H1 (cell line): ENCODE results near the gene ACAD9. TPM values are rescaled to one million over a fixed set of nuclear protein-coding genes. Genes with fewer than 3 reads are reported as not detected.

Source experiments
- CTCF ChIA-PET: fragments of 300-600 bp; sonication (Branson Sonifier 250); formaldehyde crosslinking; loops from one replicate; lab custom pipeline; 2021; ENCODE audit not compliant: partially characterized antibody; lab: Charles Lee
- POLR2A ChIA-PET: fragments of 300-600 bp; sonication (Branson Sonifier 250); formaldehyde crosslinking; loops from one replicate; lab custom pipeline; 2021; ENCODE audit warnings: inconsistent platforms; ENCODE audit not compliant: partially characterized antibody; lab: Charles Lee
- DNase-seq, 2 experiments: peaks; one replicate each; pipeline versions ENCODE4 v3.0.0 to v3.0.0-alpha.2; 2010 to 2022; ENCODE audit warnings: low spot score in 2 of 2, low read depth in 1 of 2, mixed read lengths in 1 of 2
- FAIRE-seq: peaks from 2 replicates; lab custom pipeline; 2011; peaks lifted over from hg19 to GRCh38; lab: Jason Lieb, UNC
- H2AFZ ChIP-seq: 2 replicates; pipeline ENCODE4 v1.8.1; 2012; ENCODE audit warnings: low read length, inconsistent platforms
- H2AK5ac ChIP-seq: 2 replicates; pipeline ENCODE4 v1.6.1; 2013; ENCODE audit warnings: low read depth, low read length
- H2BK120ac ChIP-seq: replicated peaks from 2 replicates; pipeline ENCODE3; 2013; ENCODE audit warnings: low read depth, low read length, inconsistent platforms
- H2BK12ac ChIP-seq: 2 replicates; pipeline ENCODE4 v1.6.1; 2013; ENCODE audit warnings: low read depth, low read length
- H2BK15ac ChIP-seq: 2 replicates; pipeline ENCODE4 v1.6.1; 2013; ENCODE audit warnings: low read length
- H2BK20ac ChIP-seq: 2 replicates; pipeline ENCODE4 v1.6.1; 2013; ENCODE audit warnings: low read length
- H2BK5ac ChIP-seq: 2 replicates; pipeline ENCODE4 v1.6.1; 2013; ENCODE audit warnings: low read depth, low read length
- H3K14ac ChIP-seq: 2 replicates; pipeline ENCODE4 v1.6.1; 2013; ENCODE audit warnings: inconsistent platforms; ENCODE audit not compliant: insufficient read length
- H3K18ac ChIP-seq: 2 replicates; pipeline ENCODE4 v1.6.1; 2013; ENCODE audit warnings: low read length; ENCODE audit errors: extremely low read depth
- H3K23ac ChIP-seq: 2 replicates; pipeline ENCODE4 v1.6.1; 2013; ENCODE audit warnings: inconsistent platforms; ENCODE audit not compliant: insufficient read length
- H3K23me2 ChIP-seq: 2 replicates; pipeline ENCODE4 v1.6.1; 2013; ENCODE audit warnings: low read depth, low read length
- H3K27ac ChIP-seq: 2 replicates; pipeline ENCODE4 v1.6.1; 2011; ENCODE audit warnings: low read depth, low read length, inconsistent platforms
- H3K27me3 ChIP-seq, 4 experiments: replicated peaks in 1 of 4; 1 replicate in 1 of 4; 2 replicates in 3 of 4; pipeline versions ENCODE4 v1.6.1 to v1.8.1; 2011 to 2013; ENCODE audit warnings: low read length in 3 of 4, mild to moderate bottlenecking in 3 of 4, inconsistent platforms in 2 of 4, mixed read lengths in 2 of 4, moderate library complexity in 1 of 4; ENCODE audit not compliant: control insufficient read depth in 3 of 4, insufficient read depth in 3 of 4; ENCODE audit errors: extremely low read depth in 1 of 4
- H3K36me3 ChIP-seq, 4 experiments: 2 replicates each; pipeline versions ENCODE4 v1.6.1 to v1.8.1; 2011 to 2013; ENCODE audit warnings: mild to moderate bottlenecking in 4 of 4, low read length in 3 of 4, moderate library complexity in 2 of 4, control low read depth in 1 of 4, inconsistent platforms in 1 of 4; ENCODE audit not compliant: insufficient read depth in 4 of 4, control insufficient read depth in 2 of 4
- H3K4ac ChIP-seq: replicated peaks from 2 replicates; pipeline ENCODE3; 2013; ENCODE audit warnings: low read length, low read depth, mixed read lengths, inconsistent platforms; ENCODE audit not compliant: insufficient read length
- H3K4me1 ChIP-seq, 4 experiments: replicated peaks in 1 of 4; 1 replicate in 1 of 4; 2 replicates in 3 of 4; pipeline versions ENCODE4 v1.6.1 to v1.8.1; 2011 to 2013; ENCODE audit warnings: low read length in 3 of 4, inconsistent platforms in 2 of 4, mixed read lengths in 1 of 4; ENCODE audit not compliant: insufficient read depth in 4 of 4, control insufficient read depth in 3 of 4
- H3K4me2 ChIP-seq, 2 experiments: 2 replicates each; pipeline versions ENCODE4 v1.6.1 to v1.8.1; 2011 to 2013; ENCODE audit warnings: low read depth in 2 of 2, low read length in 2 of 2, control low read depth in 1 of 2, inconsistent platforms in 1 of 2, mild to moderate bottlenecking in 1 of 2; ENCODE audit not compliant: insufficient read depth in 1 of 2
- H3K4me3 ChIP-seq, 4 experiments: fragments of 200-600, 300-600 bp in 1 of 4; sonication (generic), shearing (Covaris generic), sonication (Bioruptor Twin) in 1 of 4; 2 replicates each; pipeline versions ENCODE4 v1.5.1 to v1.8.1; 2011 to 2016; ENCODE audit warnings: low read length in 4 of 4, low read depth in 3 of 4, control low read depth in 2 of 4, inconsistent platforms in 2 of 4, mild to moderate bottlenecking in 2 of 4, mixed read lengths in 1 of 4, moderate library complexity in 1 of 4; ENCODE audit not compliant: insufficient read depth in 2 of 4; ENCODE audit errors: extremely low read depth in 1 of 4
- H3K56ac ChIP-seq: replicated peaks from 2 replicates; pipeline ENCODE3; 2013; ENCODE audit warnings: low read depth, mild to moderate bottlenecking, mixed read lengths, low read length, inconsistent platforms; ENCODE audit not compliant: insufficient read length
- H3K79me1 ChIP-seq: 2 replicates; pipeline ENCODE4 v1.6.1; 2013; ENCODE audit warnings: low read depth, low read length, control low read depth
- H3K79me2 ChIP-seq, 2 experiments: 2 replicates each; pipeline versions ENCODE4 v1.6.1 to v1.8.1; 2012 to 2013; ENCODE audit warnings: low read length in 2 of 2, mild to moderate bottlenecking in 2 of 2, inconsistent platforms in 1 of 2; ENCODE audit not compliant: insufficient read depth in 2 of 2, control insufficient read depth in 1 of 2
- H3K9ac ChIP-seq, 4 experiments: replicated peaks in 1 of 4; 1 replicate in 1 of 4; 2 replicates in 3 of 4; pipeline versions ENCODE4 v1.6.1 to v1.8.1; 2011 to 2013; ENCODE audit warnings: low read depth in 3 of 4, low read length in 3 of 4, control low read depth in 2 of 4, mild to moderate bottlenecking in 2 of 4, moderate library complexity in 2 of 4, inconsistent platforms in 1 of 4; ENCODE audit errors: extremely low read depth in 1 of 4
- H3K9me3 ChIP-seq, 2 experiments: 2 replicates each; pipeline versions ENCODE4 v1.6.1 to v1.8.1; 2012 to 2013; ENCODE audit warnings: mild to moderate bottlenecking in 2 of 2, moderate library complexity in 2 of 2, control low read depth in 1 of 2, inconsistent platforms in 1 of 2, low read depth in 1 of 2, low read length in 1 of 2, mixed read lengths in 1 of 2; ENCODE audit not compliant: insufficient read depth in 2 of 2
- H4K20me1 ChIP-seq, 2 experiments: replicated peaks in 1 of 2; 2 replicates each; pipeline versions ENCODE3 to v1.8.1; 2011 to 2013; ENCODE audit warnings: inconsistent platforms in 2 of 2, low read length in 2 of 2, mild to moderate bottlenecking in 1 of 2; ENCODE audit not compliant: insufficient read depth in 2 of 2, control insufficient read depth in 1 of 2
- H4K5ac ChIP-seq: 2 replicates; pipeline ENCODE4 v1.6.1; 2013; ENCODE audit warnings: low read length, low read depth, mixed read lengths, inconsistent platforms; ENCODE audit not compliant: insufficient read length
- H4K8ac ChIP-seq: 2 replicates; pipeline ENCODE4 v1.8.0; 2013; ENCODE audit warnings: mild to moderate bottlenecking, moderate library complexity, low read length, inconsistent platforms; ENCODE audit not compliant: insufficient read depth; ENCODE audit errors: extremely low read depth
- H4K91ac ChIP-seq: replicated peaks from 2 replicates; pipeline ENCODE3; 2013; ENCODE audit warnings: low read length, mixed read lengths, inconsistent platforms; ENCODE audit not compliant: insufficient read length
- CHD2 ChIP-seq: IDR thresholded peaks from 2 replicates; pipeline ENCODE4 v1.6.1; 2012; ENCODE audit warnings: low read length, improper control_type of control experiment
- CTBP2 ChIP-seq: IDR thresholded peaks from 2 replicates; pipeline ENCODE4 v1.7.0; 2011; ENCODE audit warnings: borderline replicate concordance, mild to moderate bottlenecking, moderate library complexity, mixed read lengths, low read length; ENCODE audit not compliant: insufficient read depth, insufficient read length
- EP300 ChIP-seq, 2 experiments: IDR thresholded peaks; 1 replicate in 1 of 2; 2 replicates in 1 of 2; pipeline ENCODE4 v1.6.1; 2011 to 2012; ENCODE audit warnings: low read depth in 2 of 2, low read length in 2 of 2, mild to moderate bottlenecking in 2 of 2, borderline replicate concordance in 1 of 2, inconsistent platforms in 1 of 2, moderate library complexity in 1 of 2
- KDM1A ChIP-seq: fragments of 200-600, 300-600 bp; sonication (generic); IDR thresholded peaks from 2 replicates; pipeline ENCODE4 v1.7.1; 2016; ENCODE audit warnings: mild to moderate bottlenecking, low read length, borderline replicate concordance
- POLR2AphosphoS5 ChIP-seq: IDR thresholded peaks from 2 replicates; pipeline ENCODE4 v1.6.1; 2011; ENCODE audit warnings: low read depth, low read length
- SIN3A ChIP-seq, 2 experiments: IDR thresholded peaks in 1 of 2; conservative IDR thresholded peaks in 1 of 2; 2 replicates each; pipeline ENCODE4 v1.6.1; 2011 to 2012; ENCODE audit warnings: low read length in 2 of 2, improper control_type of control experiment in 1 of 2, low read depth in 1 of 2, mild to moderate bottlenecking in 1 of 2
- SP1 ChIP-seq: IDR thresholded peaks from 2 replicates; pipeline ENCODE4 v1.6.1; 2011; ENCODE audit warnings: low read depth, low read length
- TBP ChIP-seq: IDR thresholded peaks from 2 replicates; pipeline ENCODE4 v1.6.1; 2011; ENCODE audit warnings: low read depth, low read length, improper control_type of control experiment
- TCF12 ChIP-seq: IDR thresholded peaks from 2 replicates; pipeline ENCODE4 v1.6.1; 2011; ENCODE audit warnings: low read depth, mild to moderate bottlenecking, low read length
- TEAD4 ChIP-seq: IDR thresholded peaks from 2 replicates; pipeline ENCODE4 v1.6.1; 2012; ENCODE audit warnings: low read depth, low read length, inconsistent platforms, mixed read lengths
- whole genome bisulfite sequencing, 2 experiments: shearing (Covaris generic) in 1 of 2; methylation state at CpG; one replicate each; pipeline versions ENCODE4 v1.1.6 to v1.1.7; 2013 to 2015; ENCODE audit warnings: low lambda C conversion rate in 2 of 2, mixed read lengths in 2 of 2, inconsistent platforms in 1 of 2, low coverage in 1 of 2, missing lambda C conversion rate in 1 of 2; ENCODE audit not compliant: insufficient replicate concordance in 2 of 2, insufficient coverage in 1 of 2, insufficient read length in 1 of 2; ENCODE audit errors: extremely low coverage in 1 of 2, missing lambda C conversion rate in 1 of 2; 5-methylcytosine and 5-hydroxymethylcytosine counted together
- polyA plus RNA-seq, 7 experiments: library from polyadenylated mRNA; depleted of rRNA in 3 of 7; stranded (reverse) in 5 of 7; unstranded in 2 of 7; fragments of >200 nt in 5 of 7; fragments of 200-250 nt in 2 of 7; gene quantifications; 1 replicate in 5 of 7; 2 replicates in 1 of 7; 4 replicates in 1 of 7; pipeline versions ENCODE4 v1.2.1 to v1.2.3, GENCODE V29; 2011 to 2013; ENCODE audit warnings: missing spikeins in 2 of 7, mixed read lengths in 2 of 7
- total RNA-seq: library from RNA; stranded (reverse); fragmentation: NEBNext Ultra II Directional; extraction: Animal tissue kit (Norgen Biotek cat#: 25700); gene quantifications from 2 replicates; pipeline ENCODE4 v1.2.1, GENCODE V29; 2021

ACAD9 gene
- total and polyA plus RNA-seq, 2 of the 8 experiments (the other 6 are each of a cell fraction or from before 2014, with no cell fraction given) = 27.5 to 28.9 TPM

GRCh38 chr3:128845778-128846485 is 33.5 kb upstream of the ACAD9 start:
- H3K4me1 ChIP-seq = peaks cover 0 to 11% (median 9%) of the 10 kb centered on the region in 4 experiments; a peak in 4 of 7 replicates
- H3K9me3 ChIP-seq = peaks cover 0 to 3% of the 10 kb centered on the region in 2 experiments; a peak in 1 of 4 replicates
- H4K5ac ChIP-seq = no peak overlapping the region
- H3K4me3 ChIP-seq = peak overlapping the region in 3 of 4 experiments; percentile 22 to 49 (median 36); a peak in 5 of 8 replicates
- H3K27me3 ChIP-seq = no peaks in the 10 kb centered on the region
- H3K9ac ChIP-seq = no peak overlapping the region
- H3K36me3 ChIP-seq = no peaks in the 10 kb centered on the region
- no peak overlapping the region for H3K4ac ChIP-seq
- H2AFZ ChIP-seq = peak overlapping the region; percentile 20; the same call in 1 of the 2 replicates
- H3K23ac ChIP-seq = no peak overlapping the region
- H2AK5ac ChIP-seq = no peak overlapping the region
- H3K23me2 ChIP-seq = no peaks in the 10 kb centered on the region; the same call in 1 of the 2 replicates
- H4K91ac ChIP-seq = no peak overlapping the region
- no peak overlapping the region for H2BK120ac ChIP-seq
- H3K18ac ChIP-seq = no peak overlapping the region; the same call in 1 of the 2 replicates
- H4K20me1 ChIP-seq = no peaks in the 10 kb centered on the region
- peak overlapping the region; percentile 44 to 65 for H3K4me2 ChIP-seq
- POLR2A ChIA-PET = interaction anchor here (1.3 kb wide), 1 partner anchor 32 kb away, joined by 3 read pairs; no protein-coding TSS in a partner anchor
- peak overlapping the region; percentile 38 for H3K56ac ChIP-seq
- CTCF ChIA-PET = interaction anchor here (0.6 to 4.0 kb wide), 32 partner anchors 10 to 352 kb away, joined by 3 to 31 read pairs (median 4); partner anchors contain the start of gene RAB7A
- no peaks in the 10 kb centered on the region for H3K79me1 ChIP-seq
- H4K8ac ChIP-seq = no peak overlapping the region; the same call in 1 of the 2 replicates
- H3K14ac ChIP-seq = no peak overlapping the region
- no peak overlapping the region for H2BK12ac ChIP-seq
- no peak for FAIRE-seq
- peak; percentile 60 to 97 for DNase-seq
- H3K27ac ChIP-seq = no peak overlapping the region
- 22% methylated on average over 29 of the region's 32 CpGs; no CpG with 5 or more reads in 1 of the 2 experiments for WGBS, 2 experiments
- H2BK20ac ChIP-seq = no peak overlapping the region
- no peaks in the 10 kb centered on the region for H3K79me2 ChIP-seq
- H2BK15ac ChIP-seq = no peak overlapping the region
- H2BK5ac ChIP-seq = no peak overlapping the region
- TF ChIP-seq CHD2 (no peak), EP300 (IDR thresholded peaks at IDR 0.05; ENCODE audit: borderline replicate concordance in 1 of 2, low read depth in 2 of 2, low read length in 2 of 2) (0 out of 3 replicates have a peak, but pooled peaks of 1 of the 2 experiments have one; percentile 34), SIN3A (conservative IDR thresholded peaks at IDR 0.05 in 1 of 2, IDR thresholded peaks at IDR 0.05 in 1 of 2; ENCODE audit: low read depth in 1 of 2, low read length in 2 of 2) (peak in 1 of 2 experiments; percentile 77; a peak in 1 of 4 replicates), CTBP2 (no peak), TEAD4 (no peak), POLR2AphosphoS5 (no peak), KDM1A (0 out of 2 replicates have a peak, but pooled peaks have one; percentile 24), TBP (peak; percentile 25; the same call in 1 of the 2 replicates), SP1 (0 out of 2 replicates have a peak, but pooled peaks have one; percentile 16), TCF12 (0 out of 2 replicates have a peak, but pooled peaks have one; percentile 10)
